Neuronal stem cell (in vitro differentiated cells): ENCODE measurements around the gene KRTAP3-1.
A peak's percentile ranks its signal among the peaks of the same experiment; 100 is the strongest.
"Not testable (repeated sequence)": the region's sequence is repeated elsewhere in the genome, so short reads cannot be mapped to it uniquely, and the experiment has no call there.

Source experiments
- DNase-seq: peaks from one replicate; pipeline ENCODE4 v3.0.0-alpha.2; 2013; ENCODE audit warnings: low spot score
- H2AFZ ChIP-seq: one replicate; pipeline ENCODE4 v1.6.1; 2013; ENCODE audit warnings: mild to moderate bottlenecking, low read length, inconsistent platforms
- H2AK5ac ChIP-seq: 2 replicates; pipeline ENCODE4 v1.6.1; 2013; ENCODE audit warnings: low read depth, mild to moderate bottlenecking, inconsistent platforms, low read length, moderate library complexity, mixed read lengths
- H2BK120ac ChIP-seq: 2 replicates; pipeline ENCODE4 v1.6.1; 2013; ENCODE audit warnings: low read depth, mild to moderate bottlenecking, inconsistent platforms, low read length, moderate library complexity, mixed read lengths
- H2BK12ac ChIP-seq: one replicate; pipeline ENCODE4 v1.6.1; 2013; ENCODE audit warnings: low read length, inconsistent platforms
- H2BK15ac ChIP-seq: 2 replicates; pipeline ENCODE4 v1.6.1; 2013; ENCODE audit warnings: mild to moderate bottlenecking, low read length, inconsistent platforms, mixed read lengths
- H2BK5ac ChIP-seq: one replicate; pipeline ENCODE4 v1.6.1; 2013; ENCODE audit warnings: inconsistent platforms, mild to moderate bottlenecking, low read length, moderate library complexity
- H3K14ac ChIP-seq: one replicate; pipeline ENCODE4 v1.6.1; 2013; ENCODE audit warnings: low read length, inconsistent platforms
- H3K18ac ChIP-seq: 2 replicates; pipeline ENCODE4 v1.6.1; 2013; ENCODE audit warnings: low read length, inconsistent platforms
- H3K23ac ChIP-seq: 2 replicates; pipeline ENCODE4 v1.6.1; 2013; ENCODE audit warnings: low read depth, mild to moderate bottlenecking, mixed read lengths, low read length, inconsistent platforms; ENCODE audit not compliant: poor library complexity
- H3K27ac ChIP-seq: replicated peaks from 3 replicates; pipeline ENCODE4 v1.5.1; 2013; ENCODE audit warnings: low read length, inconsistent platforms
- H3K27me3 ChIP-seq, 3 experiments: 2 replicates each; pipeline ENCODE4 v1.6.1; 2013; ENCODE audit warnings: low read length in 3 of 3, mild to moderate bottlenecking in 2 of 3, inconsistent platforms in 1 of 3, low read depth in 1 of 3, mixed read lengths in 1 of 3, moderate library complexity in 1 of 3; ENCODE audit not compliant: control insufficient read depth in 3 of 3, insufficient read depth in 3 of 3
- H3K36me3 ChIP-seq, 2 donors: replicated peaks in 1 of 2; 2 replicates each; pipeline ENCODE4 v1.6.1; 2013; ENCODE audit warnings: low read length in 2 of 2; ENCODE audit not compliant: control insufficient read depth in 2 of 2, insufficient read depth in 2 of 2
- H3K4ac ChIP-seq: 2 replicates; pipeline ENCODE4 v1.6.1; 2013; ENCODE audit warnings: inconsistent platforms, mild to moderate bottlenecking, low read length, moderate library complexity
- H3K4me1 ChIP-seq, 2 donors: 1 replicate in 1 of 2; 2 replicates in 1 of 2; pipeline ENCODE4 v1.6.1; 2013; ENCODE audit warnings: low read length in 2 of 2, low read depth in 1 of 2; ENCODE audit not compliant: control insufficient read depth in 2 of 2, insufficient read depth in 1 of 2
- H3K4me2 ChIP-seq: one replicate; pipeline ENCODE4 v1.6.1; 2013; ENCODE audit warnings: mild to moderate bottlenecking, low read length, inconsistent platforms; ENCODE audit not compliant: insufficient read depth, poor library complexity, severe bottlenecking
- H3K4me3 ChIP-seq, 2 donors: 2 replicates each; pipeline ENCODE4 v1.5.1; 2013; ENCODE audit warnings: low read length in 2 of 2, mild to moderate bottlenecking in 2 of 2, inconsistent platforms in 1 of 2, moderate library complexity in 1 of 2
- H3K79me1 ChIP-seq: one replicate; pipeline ENCODE4 v1.6.1; 2013; ENCODE audit warnings: low read depth, mild to moderate bottlenecking, inconsistent platforms, low read length, moderate library complexity
- H3K9ac ChIP-seq: one replicate; pipeline ENCODE4 v1.6.1; 2013; ENCODE audit warnings: mild to moderate bottlenecking, low read depth, low read length, inconsistent platforms; ENCODE audit not compliant: poor library complexity
- H3K9me3 ChIP-seq, 2 donors: replicated peaks in 1 of 2; 2 replicates each; pipeline versions ENCODE3 to v1.6.1; 2013; ENCODE audit warnings: low read length in 2 of 2, mild to moderate bottlenecking in 2 of 2, inconsistent platforms in 1 of 2, low read depth in 1 of 2, mixed read lengths in 1 of 2, moderate library complexity in 1 of 2; ENCODE audit not compliant: control insufficient read depth in 2 of 2, insufficient read depth in 1 of 2
- H4K8ac ChIP-seq: one replicate; pipeline ENCODE4 v1.6.1; 2013; ENCODE audit warnings: low read depth, mild to moderate bottlenecking, inconsistent platforms, low read length, moderate library complexity
- H4K91ac ChIP-seq: one replicate; pipeline ENCODE4 v1.6.1; 2013; ENCODE audit warnings: low read length, low read depth, mild to moderate bottlenecking, inconsistent platforms; ENCODE audit not compliant: poor library complexity
- WGBS, 2 donors: extraction: QIAGEN DNeasy Blood & Tissue Kit; methylation state at CpG; one replicate each; pipeline ENCODE4 v1.1.7; 2013; ENCODE audit warnings: missing lambda C conversion rate in 2 of 2, mixed read lengths in 1 of 2; ENCODE audit not compliant: insufficient read length in 2 of 2, insufficient replicate concordance in 1 of 2; ENCODE audit errors: extremely low coverage in 2 of 2; 5-methylcytosine and 5-hydroxymethylcytosine counted together

The KRTAP3-1 gene

DNA sequence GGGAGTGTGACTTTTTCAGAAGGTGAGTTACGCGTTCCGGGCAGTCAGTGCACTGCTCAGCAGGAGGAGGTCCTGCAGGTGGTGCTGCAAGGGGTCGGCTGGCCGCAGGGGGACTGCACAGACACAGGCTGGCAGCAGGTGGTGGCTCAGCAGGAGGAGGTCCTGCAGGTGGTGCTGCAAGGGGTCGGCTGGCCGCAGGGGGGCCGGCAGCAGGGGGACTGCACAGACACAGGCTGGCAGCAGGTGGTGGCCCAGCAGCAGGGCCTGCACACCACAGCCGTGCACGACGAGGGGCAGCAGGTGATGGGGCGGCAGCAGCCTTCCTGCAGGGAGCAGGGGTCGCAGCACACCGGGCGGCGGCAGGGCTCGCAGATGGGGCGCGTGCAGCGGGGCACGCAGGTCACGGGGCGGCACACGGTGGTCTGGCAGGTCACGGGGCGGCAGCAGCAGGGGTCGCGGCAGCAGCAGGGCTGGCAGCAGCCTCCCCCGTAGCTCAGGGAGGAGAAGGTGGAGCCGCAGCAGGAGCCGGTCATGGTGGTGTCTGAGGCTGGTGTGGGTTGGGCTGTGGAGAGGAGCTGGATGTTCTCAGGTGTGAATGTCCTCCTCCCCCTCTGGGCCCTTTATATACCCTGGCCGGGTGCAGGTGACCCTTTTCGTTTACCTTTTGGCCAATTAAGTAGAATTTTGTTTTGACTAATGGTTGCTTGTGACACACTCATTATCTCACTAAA lies 38.0 kb upstream of the KRTAP3-1 start, which contains the start of gene KRTAP2-1:
KRTAP2-1 (minus strand) TSS at position 582 of the 731 bp plus-strand sequence; CDS start at position 533, 49 bp downstream.
- H3K27ac ChIP-seq, H3K4me1 ChIP-seq, H3K23ac ChIP-seq, H4K8ac ChIP-seq, H2AFZ ChIP-seq, H3K9ac ChIP-seq, H4K91ac ChIP-seq, H2BK5ac ChIP-seq, H2BK15ac ChIP-seq, H3K14ac ChIP-seq, H3K79me1 ChIP-seq, H3K4me3 ChIP-seq, H3K4me2 ChIP-seq, H2BK120ac ChIP-seq, DNase-seq, H2BK12ac ChIP-seq, H3K9me3 ChIP-seq, H3K27me3 ChIP-seq, H3K36me3 ChIP-seq, H2AK5ac ChIP-seq, H3K4ac ChIP-seq, H3K18ac ChIP-seq: not testable (repeated sequence)
- no CpG with 5 or more reads among the region's 33 CpGs for WGBS, 2 donors

DNA sequence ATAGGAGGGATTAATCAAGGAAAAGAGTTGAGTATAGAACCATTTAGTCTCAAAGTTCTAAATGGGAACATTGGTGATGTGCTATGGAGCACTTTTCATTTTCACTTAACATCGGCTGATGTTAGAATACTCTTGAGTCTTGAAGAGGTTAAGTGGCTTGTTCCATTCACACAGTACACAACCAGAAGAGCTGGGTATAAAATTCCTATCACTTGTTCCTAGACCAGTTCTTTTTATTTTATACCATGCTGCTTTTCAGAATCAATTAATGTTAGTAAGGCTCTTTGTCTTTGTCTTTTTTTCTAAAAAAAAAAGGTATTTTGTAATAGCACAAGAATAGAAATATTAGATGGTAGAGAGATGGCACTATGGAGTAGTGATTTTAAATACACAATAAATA lies 34.0 kb upstream of the KRTAP3-1 start:
- Histone ChIP-seq H3K9me3 (no peaks in the 10 kb centered on the region), H3K9ac (no peak overlapping the region), H2AFZ (no peak overlapping the region), H4K8ac (no peak overlapping the region), H2BK12ac (no peak overlapping the region), H3K79me1 (no peaks in the 10 kb centered on the region), H2BK120ac (no peak overlapping the region), H3K4me1 (no peaks in the 10 kb centered on the region), H3K36me3 (no peaks in the 10 kb centered on the region), H3K27me3 (no peaks in the 10 kb centered on the region), H3K14ac (no peak overlapping the region), H3K4ac (no peak overlapping the region), H3K23ac (no peak overlapping the region), H4K91ac (no peak overlapping the region), H2BK15ac (no peak overlapping the region), H3K4me3 (no peak overlapping the region), H3K27ac (no peak overlapping the region), H3K18ac (no peak overlapping the region), H3K4me2 (no peak overlapping the region), H2AK5ac (no peak overlapping the region), H2BK5ac (no peak overlapping the region)
- no peak for DNase-seq
- WGBS, 2 donors: no CpG with 5 or more reads among the region's 1 CpG

DNA sequence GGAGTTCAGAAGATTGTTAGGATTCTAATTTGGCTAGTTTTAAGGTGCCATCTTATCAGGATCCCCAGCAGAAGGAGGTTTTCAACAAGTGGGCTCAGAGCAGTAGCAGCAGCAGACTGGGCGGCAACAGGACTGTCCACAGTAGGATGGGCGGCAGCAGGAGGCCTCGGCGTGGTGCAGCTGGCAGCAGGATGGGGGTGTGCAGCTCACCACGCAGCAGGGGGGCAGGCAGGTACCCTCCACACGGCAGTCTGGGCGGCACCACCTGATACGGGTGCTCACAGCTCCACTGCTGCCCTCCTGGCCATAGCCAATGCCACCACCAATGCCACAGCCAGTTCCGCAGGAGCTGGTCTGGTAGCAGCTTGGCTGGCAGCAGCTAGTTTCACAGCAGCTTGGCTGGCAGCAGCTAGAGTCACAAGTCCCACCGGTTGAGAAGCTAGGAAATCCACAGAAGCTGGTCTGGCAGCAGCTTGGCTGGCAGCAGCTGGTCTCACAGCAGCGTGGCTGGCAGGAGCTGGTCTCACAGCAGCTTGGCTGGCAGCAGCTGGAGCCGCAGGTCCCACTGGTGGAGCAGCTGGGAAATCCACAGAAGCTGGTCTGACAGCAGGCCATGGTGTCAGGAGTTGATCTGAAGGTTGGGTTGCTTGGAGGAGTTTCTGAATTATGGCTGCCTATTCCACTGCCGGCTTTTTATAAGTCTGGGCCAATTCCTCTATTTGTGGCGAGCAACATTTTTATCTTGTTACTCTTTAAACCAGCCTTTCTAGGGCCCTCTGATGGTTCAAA lies 32.0 kb upstream of the KRTAP3-1 start, which contains the start of gene KRTAP1-1:
KRTAP1-1 (minus strand) TSS at position 668 of the 789 bp plus-strand sequence; CDS start at position 615, 53 bp downstream.
- not testable (repeated sequence) for H3K9me3 ChIP-seq, H3K4me1 ChIP-seq, H4K91ac ChIP-seq, H3K4ac ChIP-seq, H3K9ac ChIP-seq, H3K4me2 ChIP-seq, H2BK5ac ChIP-seq, H2AFZ ChIP-seq, H4K8ac ChIP-seq, H3K23ac ChIP-seq, H3K18ac ChIP-seq, H2AK5ac ChIP-seq, H2BK12ac ChIP-seq, H3K36me3 ChIP-seq, H3K27me3 ChIP-seq, H2BK15ac ChIP-seq, H3K79me1 ChIP-seq, H3K4me3 ChIP-seq, H3K27ac ChIP-seq, DNase-seq, H2BK120ac ChIP-seq
- WGBS, 2 donors: no CpG with 5 or more reads among the region's 14 CpGs
- H3K14ac ChIP-seq: peak within 1 kb of the TSS; percentile 38

DNA sequence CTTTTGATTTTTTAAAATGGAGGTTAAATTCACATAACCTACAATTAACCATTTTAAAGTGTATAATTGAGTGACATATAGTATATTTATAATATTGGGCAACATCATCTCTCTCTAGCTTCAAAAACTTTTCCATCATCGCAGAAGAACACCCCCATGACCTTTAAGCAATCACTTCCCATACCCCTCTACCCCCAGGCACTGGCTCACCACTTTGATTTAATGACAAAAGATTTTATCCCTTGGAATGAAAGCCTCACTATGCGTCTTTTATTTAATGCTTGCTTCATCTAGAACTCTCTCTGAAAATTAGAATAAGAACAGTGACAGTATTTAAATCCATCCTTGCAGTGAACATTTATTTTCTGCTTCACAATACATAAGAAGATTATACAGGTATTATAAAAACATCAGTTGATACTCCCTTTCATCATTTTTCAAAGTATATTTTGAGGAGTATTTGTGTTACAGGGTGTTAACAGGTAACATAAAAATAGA lies 29.0 kb upstream of the KRTAP3-1 start:
- Histone ChIP-seq H2AK5ac (no peak overlapping the region), H3K79me1 (no peaks in the 10 kb centered on the region), H2BK5ac (no peak overlapping the region), H3K4me2 (no peak overlapping the region), H4K8ac (no peak overlapping the region), H3K27me3 (no peaks in the 10 kb centered on the region), H3K9ac (no peak overlapping the region), H2BK12ac (no peak overlapping the region), H3K18ac (no peak overlapping the region), H2BK15ac (no peak overlapping the region), H3K27ac (no peak overlapping the region), H3K4me3 (no peak overlapping the region), H3K36me3 (no peaks in the 10 kb centered on the region), H3K14ac (no peak overlapping the region), H3K4me1 (no peaks in the 10 kb centered on the region), H2BK120ac (no peak overlapping the region), H3K23ac (no peak overlapping the region), H2AFZ (no peak overlapping the region), H4K91ac (no peak overlapping the region), H3K9me3 (no peaks in the 10 kb centered on the region), H3K4ac (no peak overlapping the region)
- no peak for DNase-seq
- no CpG with 5 or more reads among the region's 2 CpGs for WGBS, 2 donors
